GM18520 (cell line): ENCODE measurements around the gene C10orf143.

Experiments used
- ATAC-seq: cut with Tn5 transposase; IDR thresholded peaks from one replicate; pipeline ENCODE4 v1.9.1; 2021; ENCODE audit not compliant: unreplicated experiment

C10orf143 gene

GRCh38 chr10:130061760-130062159 is 48.9 kb downstream of the C10orf143 start:
- no peak for ATAC-seq

- ATAC-seq, result no peak
Observed at GRCh38 chr10:130054021-130054420, 56.6 kb downstream of the C10orf143 start.

- no peak for ATAC-seq
Observed at GRCh38 chr10:130053561-130053960, 57.1 kb downstream of the C10orf143 start.

- no peak for ATAC-seq
Observed at GRCh38 chr10:130052193-130052592, 58.4 kb downstream of the C10orf143 start.

GRCh38 chr10:130050721-130051120 is 59.9 kb downstream of the C10orf143 start:
- no peak for ATAC-seq

- ATAC-seq, result no peak
Observed at GRCh38 chr10:130049987-130050386, 60.6 kb downstream of the C10orf143 start.

GRCh38 chr10:130049244-130049643 is 61.4 kb downstream of the C10orf143 start:
- ATAC-seq, result no peak

GRCh38 chr10:130048081-130048480 is 62.5 kb downstream of the C10orf143 start:
- ATAC-seq, result no peak

GRCh38 chr10:130047336-130047735 is 63.3 kb downstream of the C10orf143 start:
- no peak for ATAC-seq

- ATAC-seq, result no peak
Observed at GRCh38 chr10:130046591-130046990, 64.0 kb downstream of the C10orf143 start.

GRCh38 chr10:130045801-130046321 is 64.8 kb downstream of the C10orf143 start:
- no peak for ATAC-seq

GRCh38 chr10:130045091-130045652 is 65.5 kb downstream of the C10orf143 start:
- ATAC-seq, result no peak

- ATAC-seq, result no peak
Observed at GRCh38 chr10:130044067-130045061, 66.3 kb downstream of the C10orf143 start.

- ATAC-seq, result no peak
Observed at GRCh38 chr10:130043491-130043890, 67.1 kb downstream of the C10orf143 start.

- ATAC-seq, result no peak
Observed at GRCh38 chr10:130042381-130042780, 68.2 kb downstream of the C10orf143 start.

- no peak for ATAC-seq
Observed at GRCh38 chr10:130041451-130042371, 68.9 kb downstream of the C10orf143 start.

GRCh38 chr10:130040817-130041330 is 69.8 kb downstream of the C10orf143 start:
- ATAC-seq, result no peak

- no peak for ATAC-seq
Observed at GRCh38 chr10:130040351-130040750, 70.3 kb downstream of the C10orf143 start.

GRCh38 chr10:130039141-130039540 is 71.5 kb downstream of the C10orf143 start:
- ATAC-seq, result no peak

- no peak for ATAC-seq
Observed at GRCh38 chr10:130038611-130039109, 72.0 kb downstream of the C10orf143 start.
